Hepatocyte (in vitro differentiated cells): Measurements from ENCODE around the gene DAGLB.

Experiments
- CTCF ChIP-seq: fragments of 200-600 bp; sonication (generic); IDR thresholded peaks from 2 replicates; pipeline ENCODE4 v1.5.1; 2016; ENCODE audit warnings: antibody characterized with exemption, mild to moderate bottlenecking; ENCODE audit not compliant: poor library complexity
- EZH2 ChIP-seq: fragments of 200-600 bp; sonication (generic); IDR thresholded peaks from 2 replicates; pipeline ENCODE4 v1.6.1; 2016; ENCODE audit warnings: antibody characterized with exemption, mild to moderate bottlenecking, borderline replicate concordance
- EZH2phosphoT487 ChIP-seq: fragments of 200-600 bp; sonication (generic); IDR thresholded peaks from one replicate; pipeline ENCODE4 v1.6.1; 2018; ENCODE audit warnings: antibody characterized with exemption, mild to moderate bottlenecking, low read depth, moderate library complexity; ENCODE audit not compliant: unreplicated experiment, severe bottlenecking

DNA sequence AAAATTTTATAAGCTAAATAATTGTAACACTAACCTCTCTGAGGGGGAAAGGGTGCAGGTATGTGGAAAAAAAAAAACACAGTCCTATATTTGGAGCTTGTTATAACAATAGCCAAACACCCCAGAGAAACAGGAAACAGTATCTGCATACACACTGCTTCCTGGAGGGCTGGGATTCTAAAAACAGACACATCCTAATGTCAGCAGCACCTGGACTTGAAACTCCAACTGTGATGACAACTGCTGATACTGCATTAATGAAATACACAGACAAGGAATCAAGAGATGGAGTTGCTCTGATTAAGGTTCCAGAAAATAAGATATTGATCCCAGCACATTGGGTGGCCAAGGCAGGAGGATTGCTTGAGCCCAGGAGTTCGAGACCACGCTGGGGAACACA is 9.3 kb downstream of the DAGLB start:
- TF ChIP-seq CTCF (no peak), EZH2phosphoT487 (no peak), EZH2 (no peak)
